WTC11 (cell line): ENCODE results near the gene ZFYVE1. TPM values are rescaled to one million over a fixed set of nuclear protein-coding genes. Genes with fewer than 3 reads are reported as not detected.

Source experiments
- AFF4 ChIP-seq: sonication (generic); formaldehyde crosslinking; IDR thresholded peaks from 2 replicates; pipeline ENCODE4 v1.8.1; 2023; ENCODE audit warnings: mild to moderate bottlenecking, missing genetic modification reagents, borderline replicate concordance
- ATF3 ChIP-seq: sonication (generic); formaldehyde crosslinking; conservative IDR thresholded peaks from 2 replicates; pipeline ENCODE4 v1.8.1; 2022; ENCODE audit warnings: mild to moderate bottlenecking, missing genetic modification reagents
- E2F4 ChIP-seq: sonication (generic); formaldehyde crosslinking; IDR thresholded peaks from 2 replicates; pipeline ENCODE4 v1.8.1; 2022; ENCODE audit warnings: low read depth, mild to moderate bottlenecking, moderate library complexity, missing genetic modification reagents, borderline replicate concordance
- E2F5 ChIP-seq: sonication (generic); formaldehyde crosslinking; IDR thresholded peaks from 2 replicates; pipeline ENCODE4 v1.8.1; 2022; ENCODE audit warnings: mild to moderate bottlenecking, moderate library complexity, missing genetic modification reagents
- ESRRA ChIP-seq: sonication (generic); formaldehyde crosslinking; IDR thresholded peaks from 2 replicates; pipeline ENCODE4 v1.8.1; 2022; ENCODE audit warnings: mild to moderate bottlenecking, missing genetic modification reagents, borderline replicate concordance
- FOXJ3 ChIP-seq: sonication (generic); formaldehyde crosslinking; IDR thresholded peaks from 2 replicates; pipeline ENCODE4 v1.9.0; 2021; ENCODE audit warnings: missing genetic modification reagents, mild to moderate bottlenecking, borderline replicate concordance
- GABPB1 ChIP-seq: sonication (generic); formaldehyde crosslinking; IDR thresholded peaks from 2 replicates; pipeline ENCODE4 v1.8.1; 2023; ENCODE audit warnings: mild to moderate bottlenecking, missing genetic modification reagents
- HMGXB4 ChIP-seq: sonication (generic); formaldehyde crosslinking; IDR thresholded peaks from 2 replicates; pipeline ENCODE4 v1.8.1; 2023; ENCODE audit warnings: mild to moderate bottlenecking, moderate library complexity, missing genetic modification reagents
- MAX ChIP-seq: sonication (generic); formaldehyde crosslinking; IDR thresholded peaks from 2 replicates; pipeline ENCODE4 v1.8.0; 2022; ENCODE audit warnings: mild to moderate bottlenecking, missing genetic modification reagents
- MXD4 ChIP-seq: fragments of 250-450 bp; sonication (Bioruptor Pico); IDR thresholded peaks from 2 replicates; pipeline ENCODE4 v1.8.0; 2021; ENCODE audit warnings: mild to moderate bottlenecking, moderate library complexity, borderline replicate concordance
- NFE2L1 ChIP-seq: sonication (generic); formaldehyde crosslinking; IDR thresholded peaks from 2 replicates; pipeline ENCODE4 v1.8.1; 2023; ENCODE audit warnings: missing genetic modification reagents
- PREB ChIP-seq: sonication (generic); formaldehyde crosslinking; IDR thresholded peaks from 2 replicates; pipeline ENCODE4 v1.8.1; 2022; ENCODE audit warnings: mild to moderate bottlenecking, missing genetic modification reagents, moderate library complexity, borderline replicate concordance
- RORB ChIP-seq: fragments of 250-450 bp; sonication (Bioruptor Pico); IDR thresholded peaks from 2 replicates; pipeline ENCODE4 v1.9.0; 2021; ENCODE audit warnings: mild to moderate bottlenecking
- SMAD3 ChIP-seq: sonication (generic); formaldehyde crosslinking; IDR thresholded peaks from 2 replicates; pipeline ENCODE4 v1.8.0; 2022; ENCODE audit warnings: missing genetic modification reagents, mild to moderate bottlenecking, borderline replicate concordance
- STAT6 ChIP-seq: sonication (generic); formaldehyde crosslinking; conservative IDR thresholded peaks from 2 replicates; pipeline ENCODE4 v1.8.1; 2023; ENCODE audit warnings: mild to moderate bottlenecking, low read depth, missing genetic modification reagents, moderate library complexity
- USF2 ChIP-seq: sonication (generic); formaldehyde crosslinking; IDR thresholded peaks from 2 replicates; pipeline ENCODE4 v1.8.1; 2023; ENCODE audit warnings: mild to moderate bottlenecking, missing genetic modification reagents, moderate library complexity
- ZNF263 ChIP-seq: sonication (generic); formaldehyde crosslinking; IDR thresholded peaks from 2 replicates; pipeline ENCODE4 v1.8.1; 2022; ENCODE audit warnings: low read depth, mild to moderate bottlenecking, moderate library complexity, missing genetic modification reagents
- ZNF317 ChIP-seq: sonication (generic); formaldehyde crosslinking; IDR thresholded peaks from 2 replicates; pipeline ENCODE4 v1.8.1; 2023; ENCODE audit warnings: low read depth, mild to moderate bottlenecking, moderate library complexity, missing genetic modification reagents, borderline replicate concordance
- ZNF396 ChIP-seq: fragments of 250-450 bp; sonication (Bioruptor Pico); IDR thresholded peaks from 2 replicates; pipeline ENCODE4 v1.8.0; 2021; ENCODE audit warnings: mild to moderate bottlenecking, moderate library complexity, borderline replicate concordance
- ZNF512 ChIP-seq: sonication (generic); formaldehyde crosslinking; IDR thresholded peaks from 2 replicates; pipeline ENCODE4 v1.8.1; 2022; ENCODE audit warnings: missing genetic modification reagents, borderline replicate concordance
- ZNF671 ChIP-seq: fragments of 250-450 bp; sonication (Bioruptor Pico); IDR thresholded peaks from 2 replicates; pipeline ENCODE4 v1.8.0; 2021; ENCODE audit warnings: mild to moderate bottlenecking
- total RNA-seq: library from RNA; stranded (reverse); gene quantifications from 3 replicates; pipeline ENCODE4 v1.2.3, GENCODE V29; 2021

The ZFYVE1 gene
- total RNA-seq, 1 experiment from 2014 or later: 12.8 TPM

GRCh38 chr14:73058224-73058921 is 31.5 kb upstream of the ZFYVE1 start, which contains the start of gene RBM25 (continued):
- TF ChIP-seq ZNF512 (CRISPR knock-in tag): no peak
- TF ChIP-seq E2F4 (CRISPR knock-in tag): no peak
- 0 out of 2 replicates have a peak, but pooled peaks have one; percentile 42 for TF ChIP-seq AFF4
- no peak for TF ChIP-seq ATF3 (CRISPR knock-in tag)
- no peak for TF ChIP-seq FOXJ3
- TF ChIP-seq ZNF671: no peak
- no peak for TF ChIP-seq MXD4 (CRISPR knock-in tag)
- TF ChIP-seq SMAD3 (CRISPR knock-in tag): peak; percentile 52; the same call in 1 of the 2 replicates
- TF ChIP-seq RORB (CRISPR knock-in tag): no peak
- TF ChIP-seq GABPB1 (CRISPR knock-in tag): no peak
- TF ChIP-seq HMGXB4 (CRISPR knock-in tag): peak; percentile 71; the same call in 1 of the 2 replicates
- TF ChIP-seq ZNF396: no peak
- no peak for TF ChIP-seq E2F5 (CRISPR knock-in tag)
- peak; percentile 73; the same call in 1 of the 2 replicates for TF ChIP-seq ESRRA (CRISPR knock-in tag)
- no peak for TF ChIP-seq USF2
- peak; percentile 83 for TF ChIP-seq MAX
- TF ChIP-seq PREB (CRISPR knock-in tag): no peak; the same call in 1 of the 2 replicates
- no peak; the same call in 1 of the 2 replicates for TF ChIP-seq NFE2L1
- no peak for TF ChIP-seq STAT6 (CRISPR knock-in tag)
- peak; percentile 39; the same call in 1 of the 2 replicates for TF ChIP-seq ZNF317 (CRISPR knock-in tag)
- no peak for TF ChIP-seq ZNF263
